Renal cortical epithelial cell (primary cell): Measurements from ENCODE around the gene NRG3. TPM values are rescaled to one million over a fixed set of nuclear protein-coding genes. Genes with fewer than 3 reads are reported as not detected.

Experiments
- DNase-seq: peaks from one replicate; pipeline ENCODE4 v3.0.0-alpha.2; 2011; ENCODE audit warnings: low read depth
- total RNA-seq: library from RNA; depleted of rRNA; stranded (reverse); fragments of >200 nt; gene quantifications from 2 replicates; pipeline ENCODE4 v1.2.3, GENCODE V29; 2014

Gene NRG3
- total RNA-seq, 1 donor from 2014 or later, result 0.05 TPM

GRCh38 chr10:82815680-82816079 lies 940.7 kb downstream of the NRG3 start:
- DNase-seq, result no peak

- DNase-seq, result no peak
These were observed 942.9 kb downstream of the NRG3 start for GRCh38 chr10:82817676-82818422.

GRCh38 chr10:82821043-82821442 lies 946.0 kb downstream of the NRG3 start:
- DNase-seq, result no peak

GRCh38 chr10:82826132-82826531 lies 951.1 kb downstream of the NRG3 start:
- peak; percentile 10 for DNase-seq

- no peak for DNase-seq
These were observed 952.9 kb downstream of the NRG3 start for GRCh38 chr10:82827901-82828300.

- no peak for DNase-seq
These were observed 972.2 kb downstream of the NRG3 start for GRCh38 chr10:82847242-82847641.

- no peak for DNase-seq
These were observed 975.2 kb downstream of the NRG3 start for GRCh38 chr10:82850191-82850590.

- DNase-seq, result no peak
These were observed 982.1 kb downstream of the NRG3 start for GRCh38 chr10:82856957-82857613.

- no peak for DNase-seq
These were observed 986.9 kb downstream of the NRG3 start for GRCh38 chr10:82861889-82862288.

- DNase-seq, result no peak
These were observed 990.4 kb downstream of the NRG3 start for GRCh38 chr10:82865366-82865765.

- no peak for DNase-seq
These were observed 991.5 kb downstream of the NRG3 start for GRCh38 chr10:82866424-82867020.

- no peak for DNase-seq
These were observed 992.1 kb downstream of the NRG3 start for GRCh38 chr10:82867056-82867455.

- DNase-seq, result no peak
These were observed 999.7 kb downstream of the NRG3 start for GRCh38 chr10:82874671-82875070.

GRCh38 chr10:82880776-82881290 lies 1005.8 kb downstream of the NRG3 start:
- DNase-seq, result no peak

GRCh38 chr10:82882722-82883121 lies 1007.7 kb downstream of the NRG3 start:
- no peak for DNase-seq

GRCh38 chr10:82883603-82884002 lies 1008.6 kb downstream of the NRG3 start:
- DNase-seq, result no peak

- DNase-seq, result no peak
These were observed 1012.5 kb downstream of the NRG3 start for GRCh38 chr10:82887488-82887887.

GRCh38 chr10:82888809-82889455 lies 1013.9 kb downstream of the NRG3 start:
- no peak for DNase-seq

- no peak for DNase-seq
These were observed 1014.7 kb downstream of the NRG3 start for GRCh38 chr10:82889728-82890127.

- no peak for DNase-seq
These were observed 1015.6 kb downstream of the NRG3 start for GRCh38 chr10:82890573-82890972.

GRCh38 chr10:82908096-82908495 lies 1033.1 kb downstream of the NRG3 start:
- DNase-seq, result no peak

- no peak for DNase-seq
These were observed 1033.8 kb downstream of the NRG3 start for GRCh38 chr10:82908751-82909150.
